Suprapubic skin (tissue), 3 donors: Measurements from ENCODE around the gene KIAA1328.

ENCODE experiments used
- CTCF ChIP-seq, 2 donors: fragments of 200-600 bp in 1 of 2; fragments of 450-650 bp in 1 of 2; sonication (generic) in 1 of 2; IDR thresholded peaks; one replicate each; pipeline ENCODE4 v1.5.1; 2016 to 2019; ENCODE audit warnings: antibody characterized with exemption in 2 of 2, mild to moderate bottlenecking in 1 of 2, moderate library complexity in 1 of 2
- POLR2A ChIP-seq, 2 donors: fragments of 450-650 bp; IDR thresholded peaks; one replicate each; pipeline ENCODE4 v1.6.1; 2017; ENCODE audit warnings: antibody characterized with exemption in 2 of 2, mild to moderate bottlenecking in 2 of 2, moderate library complexity in 2 of 2

- TF ChIP-seq CTCF (IDR thresholded peaks at IDR 0.05) = no peak
- no peak for TF ChIP-seq POLR2A (IDR thresholded peaks at IDR 0.05)
Observed at GRCh38 chr18:37175727-37176620, 347.0 kb downstream of the KIAA1328 start.
